ENCODE results near the gene CDK6.

CDK6 gene

DNA sequence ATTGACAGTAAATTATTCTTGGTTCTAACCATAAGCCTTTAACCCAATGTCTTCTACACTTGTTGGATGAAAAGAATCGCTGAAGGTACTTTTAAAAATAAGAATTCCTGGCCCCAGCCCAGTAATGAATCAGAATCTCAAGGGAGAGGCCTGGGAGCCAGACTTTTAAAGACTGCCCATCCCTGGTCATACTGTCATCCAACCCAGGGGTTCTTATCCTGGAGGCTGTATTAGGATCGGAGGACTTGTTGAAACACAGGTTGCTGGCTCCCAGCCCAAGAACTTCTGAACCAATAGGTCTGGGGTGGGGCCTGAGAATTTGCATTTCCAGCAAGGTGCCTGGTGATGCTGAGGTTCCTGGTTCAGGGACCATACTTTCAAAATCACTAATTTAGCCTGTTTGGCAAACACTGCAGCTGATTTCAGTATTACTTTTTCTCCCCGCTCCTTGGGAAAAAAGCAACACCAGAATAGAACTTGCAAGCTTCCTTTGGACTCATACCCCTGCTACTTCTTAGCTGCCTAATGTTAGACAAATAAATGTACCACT is 166.7 kb downstream of the CDK6 start:
- no peak for DNase-seq

GRCh38 chr7:92668564-92668963 is 167.8 kb downstream of the CDK6 start:
- DNase-seq: no peak

GRCh38 chr7:92667816-92668535 is 168.4 kb downstream of the CDK6 start:
- no peak for DNase-seq

- no peak for DNase-seq
These were observed 170.4 kb downstream of the CDK6 start for GRCh38 chr7:92665926-92666325.

DNA sequence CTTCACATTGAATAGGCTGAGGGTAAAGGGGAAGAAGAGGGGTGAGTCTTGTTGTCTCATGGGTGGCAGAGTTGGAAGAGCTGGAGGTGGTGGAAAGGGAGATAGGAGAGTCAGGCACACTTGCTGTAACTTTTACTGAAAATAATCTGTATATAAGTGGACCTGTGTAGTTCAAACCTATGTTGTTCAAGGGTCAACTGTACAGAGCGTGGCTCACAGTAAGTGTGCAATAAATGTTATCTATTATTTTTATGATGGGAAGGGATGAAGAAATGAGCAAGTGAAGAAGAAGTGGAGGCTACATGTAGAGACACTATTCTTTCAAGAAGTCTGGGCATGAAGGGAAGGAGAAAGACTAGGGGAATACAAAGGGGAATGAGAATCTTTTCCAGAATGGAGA is 174.7 kb downstream of the CDK6 start:
- no peak for DNase-seq

DNA sequence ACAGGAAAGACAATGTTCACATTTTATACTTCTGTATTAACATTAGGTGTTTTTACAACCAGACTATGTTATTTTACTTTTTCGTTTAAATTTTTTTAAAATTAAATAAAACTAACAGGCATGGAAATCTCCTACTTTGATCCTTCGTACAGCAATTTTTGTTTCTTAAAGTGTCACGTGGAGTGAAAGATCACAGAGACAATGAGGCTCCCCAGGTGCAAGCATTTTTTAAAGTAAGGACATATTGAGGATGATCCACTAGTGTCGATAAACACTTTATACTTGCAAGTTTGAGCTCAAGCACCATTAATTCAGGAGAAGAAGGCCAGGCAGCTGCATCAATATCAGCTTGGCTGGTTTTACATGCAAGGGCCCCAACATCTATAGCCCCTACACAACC is 177.7 kb downstream of the CDK6 start:
- DNase-seq: no peak

- DNase-seq: no peak
These were observed 179.0 kb downstream of the CDK6 start for GRCh38 chr7:92657391-92657790.

DNA sequence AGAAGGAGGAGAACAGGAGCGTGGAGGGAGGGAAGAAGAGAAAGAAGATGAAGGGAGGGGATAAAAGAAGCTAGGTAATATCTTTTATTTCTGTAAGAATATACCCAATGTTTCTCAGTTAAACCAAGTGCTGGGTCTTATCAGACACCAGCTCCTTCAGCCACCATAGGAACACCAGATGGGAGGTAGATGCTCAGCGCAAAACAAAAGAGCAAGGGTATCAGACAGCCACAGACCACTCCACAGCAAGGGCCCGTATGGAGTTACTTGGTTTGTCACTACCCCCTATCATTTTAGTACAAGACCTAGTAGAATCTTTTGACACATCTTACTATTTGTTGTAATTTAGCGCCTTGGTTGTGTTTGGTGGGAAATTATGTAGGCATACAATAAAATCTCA is 180.3 kb downstream of the CDK6 start:
- DNase-seq: no peak

DNA sequence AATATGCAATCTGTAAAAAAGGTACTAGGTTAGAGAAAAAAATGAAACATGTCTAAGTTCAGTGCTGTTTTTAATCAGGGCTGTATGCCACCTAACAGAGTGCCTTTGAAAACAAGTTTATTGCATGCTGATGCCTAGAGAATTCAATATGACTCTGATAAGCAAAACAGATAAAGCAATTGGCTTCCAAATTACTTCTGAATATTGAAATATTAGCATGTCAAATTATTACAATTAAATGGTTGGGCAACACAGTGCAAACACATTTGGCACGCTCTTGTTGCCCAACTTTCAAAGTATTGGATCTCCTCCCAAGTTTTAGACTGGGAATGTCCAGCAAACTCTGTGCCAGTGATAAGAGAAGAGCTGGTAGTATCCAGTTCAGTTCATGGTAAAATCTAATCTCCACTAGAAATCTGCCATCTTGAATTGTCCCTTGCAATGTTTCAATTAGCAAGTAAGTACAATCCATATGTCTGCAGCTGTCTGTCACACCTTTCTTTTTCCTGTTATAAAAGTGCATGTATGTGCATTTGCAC is 181.0 kb downstream of the CDK6 start:
- DNase-seq: no peak

- DNase-seq: no peak
These were observed 183.2 kb downstream of the CDK6 start for GRCh38 chr7:92653136-92653535.

GRCh38 chr7:92652536-92652935 is 183.8 kb downstream of the CDK6 start:
- DNase-seq: no peak

- no peak for DNase-seq
These were observed 186.0 kb downstream of the CDK6 start for GRCh38 chr7:92650391-92650790.

- no peak for DNase-seq
These were observed 188.3 kb downstream of the CDK6 start for GRCh38 chr7:92648067-92648466.

DNA sequence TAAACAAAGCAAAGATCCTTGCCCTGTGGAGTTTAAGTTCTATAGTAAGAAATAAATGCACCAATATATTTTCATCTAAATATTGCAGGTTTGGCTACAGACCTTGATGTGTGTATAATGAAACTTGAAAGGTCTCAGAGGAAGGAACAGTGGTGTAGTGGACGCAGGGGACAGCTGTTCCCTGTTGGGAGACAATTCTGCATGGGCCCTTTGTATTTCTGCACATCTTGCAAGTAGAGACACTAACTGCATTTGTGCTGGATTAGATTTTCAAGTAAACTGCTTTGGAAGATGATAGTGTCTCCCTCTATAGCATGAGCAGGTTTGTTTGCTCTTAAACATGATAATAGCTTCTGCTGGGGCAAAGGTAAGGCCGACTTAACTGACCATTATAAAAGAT is 188.7 kb downstream of the CDK6 start:
- DNase-seq: no peak

DNA sequence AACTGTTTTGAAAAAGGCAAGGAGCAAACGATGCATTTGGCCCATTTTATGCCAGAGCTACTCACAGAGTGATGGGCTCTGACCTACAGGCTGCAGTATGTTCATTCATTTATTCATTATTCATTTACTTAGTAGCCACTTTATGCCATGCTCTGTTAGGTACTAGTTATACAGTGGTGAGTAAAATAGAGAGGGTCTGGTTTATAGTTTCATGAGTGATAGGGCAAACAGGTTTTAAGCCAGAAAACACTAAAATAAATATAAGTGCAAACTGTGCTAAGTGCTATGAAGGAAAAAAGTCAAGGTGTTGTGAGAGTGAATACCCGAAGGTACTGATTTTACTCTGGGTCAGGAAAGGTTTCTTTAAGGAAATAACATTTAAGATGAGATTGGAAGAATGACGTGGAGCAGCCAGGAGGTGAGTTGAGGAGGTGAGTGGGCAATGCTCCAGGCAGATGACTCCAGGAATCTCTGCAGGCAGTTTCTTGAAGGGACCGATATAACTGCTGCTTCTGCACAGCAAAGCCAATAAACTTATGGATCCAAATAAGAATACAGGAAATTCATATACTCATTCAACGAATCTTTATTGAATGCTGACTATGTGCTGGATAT is 189.3 kb downstream of the CDK6 start:
- no peak for DNase-seq

DNA sequence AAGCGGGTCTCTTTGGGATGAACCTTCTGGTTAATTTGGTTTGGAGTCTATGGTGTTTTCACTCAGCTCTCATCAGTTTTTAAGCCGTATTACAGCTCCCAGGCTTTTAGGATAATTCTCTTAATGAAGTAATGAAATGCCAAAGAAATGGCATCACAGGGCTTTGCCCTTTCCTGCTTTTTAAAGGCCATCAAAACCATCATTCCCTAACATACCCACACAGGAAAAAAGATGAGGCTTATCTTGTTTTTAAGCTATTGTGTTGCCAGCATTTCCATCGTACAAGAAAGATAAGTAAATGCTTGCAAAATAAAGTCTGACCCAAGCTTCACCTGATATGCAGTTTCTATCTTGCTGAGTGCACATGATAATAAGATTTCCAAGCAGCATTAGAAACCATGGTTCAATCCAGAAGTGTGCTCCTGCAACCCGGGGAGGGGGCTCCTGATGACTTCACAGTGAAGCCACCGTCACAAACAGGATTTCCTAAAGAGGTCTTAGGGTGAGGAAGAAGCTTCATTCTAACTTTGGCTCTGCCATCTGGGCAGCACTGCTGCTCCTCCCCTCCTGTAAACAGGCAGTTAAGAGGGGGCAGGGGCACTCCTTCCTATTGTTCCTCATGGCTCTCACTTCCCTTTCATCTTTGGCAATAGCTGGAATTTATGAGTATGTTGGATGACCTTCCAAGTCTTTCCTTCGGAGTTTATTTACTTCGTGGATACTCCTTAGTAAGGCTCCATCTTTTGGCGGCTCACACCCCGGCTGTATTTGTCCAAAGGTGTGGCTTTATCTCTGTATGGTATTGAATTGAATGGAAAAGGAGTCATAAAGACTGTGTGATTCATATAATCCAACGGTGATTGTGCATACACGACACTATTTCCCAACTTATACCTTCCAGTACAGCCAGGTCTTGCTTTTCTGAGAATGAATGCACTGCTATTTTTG is 191.0 kb downstream of the CDK6 start:
- no peak for DNase-seq

DNA sequence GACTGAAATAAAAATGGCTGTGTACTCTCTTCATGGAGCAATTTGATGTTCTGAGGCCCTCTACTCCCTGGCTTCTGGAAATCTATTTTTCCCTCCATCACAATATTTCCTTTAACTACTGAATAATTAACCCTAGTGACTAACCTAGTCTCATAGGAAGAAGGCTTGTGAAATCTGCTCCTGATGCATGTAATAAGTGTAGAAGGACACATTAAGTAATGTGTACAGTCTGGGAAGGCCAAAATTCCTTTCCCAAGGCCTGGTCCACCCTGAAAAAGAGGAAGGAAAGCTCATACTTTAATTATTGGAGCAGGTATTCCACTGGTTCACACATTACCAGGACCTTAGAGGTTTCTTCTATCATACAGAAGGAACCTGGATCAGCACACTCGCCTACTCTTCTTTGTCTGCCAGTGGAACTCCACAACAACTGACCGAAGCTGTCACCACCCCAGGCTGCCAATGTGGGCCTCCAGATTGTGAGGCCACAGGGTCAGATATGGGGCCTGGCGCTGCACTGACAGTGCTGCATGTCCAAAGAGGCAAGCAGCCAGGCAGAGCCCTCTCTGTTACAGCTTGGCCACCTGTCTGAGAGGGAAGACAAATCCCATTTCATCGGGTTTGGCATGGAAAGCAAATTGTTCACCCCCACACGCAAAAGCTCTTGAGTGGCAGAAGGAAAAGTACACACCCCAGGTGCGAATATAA is 191.8 kb downstream of the CDK6 start:
- no peak for DNase-seq

GRCh38 chr7:92643821-92644220 is 192.6 kb downstream of the CDK6 start:
- no peak for DNase-seq

DNA sequence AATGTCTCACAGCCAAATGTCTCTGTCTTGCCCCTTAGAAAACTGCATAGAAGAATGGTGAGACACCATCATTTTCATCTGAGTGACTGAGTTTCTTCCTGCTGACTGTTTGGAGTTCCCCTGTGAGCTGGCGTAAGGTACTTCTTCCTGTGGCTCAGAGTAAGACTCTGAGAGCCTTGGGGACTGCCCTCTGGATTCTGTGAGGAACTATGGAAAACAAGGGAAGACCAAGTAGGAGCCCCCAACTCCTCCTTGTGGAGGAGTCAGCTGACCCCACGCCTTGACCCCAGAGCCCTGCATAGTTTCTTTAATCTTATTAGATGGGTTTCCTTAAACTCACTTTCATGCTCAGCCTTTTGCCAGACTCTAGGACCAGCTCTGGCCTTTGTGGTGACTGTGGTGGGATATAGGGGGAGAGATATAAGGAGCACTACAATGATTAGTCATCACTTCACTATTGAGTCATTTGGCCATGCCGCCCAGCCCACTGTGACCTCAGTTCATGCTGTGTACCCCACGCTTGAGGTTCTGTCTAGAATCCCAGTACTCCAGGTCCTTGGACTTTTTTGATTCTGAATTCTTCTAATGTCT is 194.4 kb downstream of the CDK6 start:
- no peak for DNase-seq

- DNase-seq: no peak
These were observed 196.4 kb downstream of the CDK6 start for GRCh38 chr7:92639966-92640365.

DNA sequence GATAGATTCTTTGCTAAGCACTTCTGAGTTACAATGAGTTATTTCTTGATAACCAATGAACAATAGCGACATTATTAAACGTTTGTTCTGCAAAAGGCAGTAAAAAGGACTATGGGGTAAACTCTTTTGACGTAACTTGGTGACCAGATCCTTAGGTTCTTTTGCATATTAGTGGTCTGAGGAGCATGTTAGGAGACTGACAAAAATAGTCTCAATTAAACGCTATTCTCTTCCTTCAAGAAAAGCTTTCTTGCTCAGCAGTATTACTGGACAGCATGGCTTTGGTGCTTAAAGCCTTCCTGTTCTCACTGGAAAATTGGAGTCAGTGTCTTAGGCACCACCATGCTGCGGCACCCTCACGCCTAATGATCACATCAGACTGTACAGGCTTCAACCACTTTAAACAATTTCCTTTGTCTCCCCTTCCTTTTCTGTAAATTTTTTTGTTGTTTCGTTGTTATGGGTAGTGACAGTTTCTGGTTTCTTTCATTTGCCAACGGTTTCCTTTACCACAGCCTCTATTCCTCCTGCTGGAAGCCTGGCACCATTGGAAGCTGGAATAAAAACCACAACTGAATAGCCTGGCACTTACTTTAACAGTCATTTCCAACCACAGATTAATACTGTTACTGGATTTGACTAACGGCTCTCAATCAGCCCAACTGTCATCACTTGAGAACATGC is 197.0 kb downstream of the CDK6 start:
- no peak for DNase-seq

Data from NCI-H2029 (cell line).